Smooth muscle cell (in vitro differentiated cells): ENCODE measurements around the gene LTBP2. TPM values are rescaled to one million over a fixed set of nuclear protein-coding genes. Genes with fewer than 3 reads are reported as not detected.

Source experiments
- DNase-seq: peaks from one replicate; lab custom pipeline; 2025; ENCODE audit not compliant: unreplicated experiment; lab: John Stamatoyannopoulos, UW
- H2AFZ ChIP-seq: fragments of 200-600 bp; sonication (generic); 2 replicates; pipeline ENCODE4 v1.6.0; 2016; ENCODE audit warnings: antibody characterized with exemption, low read depth, mild to moderate bottlenecking
- H3F3A ChIP-seq: fragments of 200-600 bp; sonication (generic); 2 replicates; pipeline ENCODE4 v1.6.0; 2017; ENCODE audit warnings: antibody characterized with exemption, low read depth
- H3K27ac ChIP-seq: fragments of 200-600 bp; sonication (generic); 2 replicates; pipeline ENCODE4 v1.5.1; 2016; ENCODE audit warnings: low read depth, mild to moderate bottlenecking
- H3K27me3 ChIP-seq: fragments of 200-600 bp; sonication (generic); 2 replicates; pipeline ENCODE4 v1.6.1; 2016; ENCODE audit warnings: low read depth, mild to moderate bottlenecking
- H3K36me3 ChIP-seq: fragments of 200-600 bp; sonication (generic); 2 replicates; pipeline ENCODE4 v1.5.1; 2016; ENCODE audit warnings: low read depth
- H3K4me1 ChIP-seq: fragments of 200-600 bp; sonication (generic); 2 replicates; pipeline ENCODE4 v1.5.1; 2016; ENCODE audit warnings: low read depth
- H3K4me2 ChIP-seq: fragments of 200-600 bp; sonication (generic); 2 replicates; pipeline ENCODE4 v1.6.0; 2016; ENCODE audit warnings: mild to moderate bottlenecking
- H3K4me3 ChIP-seq: fragments of 200-600 bp; sonication (generic); 2 replicates; pipeline ENCODE4 v1.5.1; 2016; ENCODE audit warnings: mild to moderate bottlenecking
- H3K79me2 ChIP-seq: fragments of 200-600 bp; sonication (generic); 2 replicates; pipeline ENCODE4 v1.6.0; 2016; ENCODE audit warnings: low read depth, mild to moderate bottlenecking
- H3K9ac ChIP-seq: fragments of 200-600 bp; sonication (generic); 2 replicates; pipeline ENCODE4 v1.6.0; 2016; ENCODE audit warnings: low read depth
- H3K9me3 ChIP-seq: fragments of 200-600 bp; sonication (generic); replicated peaks from 2 replicates; pipeline ENCODE4 v1.5.1; 2016; ENCODE audit warnings: low read depth
- H4K20me1 ChIP-seq: fragments of 200-600 bp; sonication (generic); 2 replicates; pipeline ENCODE4 v1.6.0; 2016; ENCODE audit warnings: low read depth
- WGBS: methylation state at CpG from one replicate; pipeline ENCODE4 v1.1.7; 2016; ENCODE audit warnings: low lambda C conversion rate; 5-methylcytosine and 5-hydroxymethylcytosine counted together
- polyA plus RNA-seq: library from polyadenylated mRNA; unstranded; fragments of >200 nt; fragmentation: Nextera tagmentation; extraction: Ambion mirVana; gene quantifications from 2 replicates; pipeline ENCODE4 v1.2.1, GENCODE V29; 2016
- total RNA-seq: library from RNA; depleted of rRNA; stranded (reverse); fragments of >200 nt; gene quantifications from 2 replicates; pipeline ENCODE4 v1.2.3, GENCODE V29; 2014
- TF ChIP-seq, protein P1 (sequence below): fragments of 200-600 bp; sonication (generic); IDR thresholded peaks from 2 replicates; pipeline ENCODE4 v1.5.1; 2017; ENCODE audit warnings: borderline replicate concordance, mild to moderate bottlenecking, antibody characterized with exemption; ENCODE audit not compliant: insufficient read depth, poor library complexity, severe bottlenecking

LTBP2 gene
- total and polyA plus RNA-seq, 2 experiments from 2014 or later, result 90.1 to 108 TPM

DNA sequence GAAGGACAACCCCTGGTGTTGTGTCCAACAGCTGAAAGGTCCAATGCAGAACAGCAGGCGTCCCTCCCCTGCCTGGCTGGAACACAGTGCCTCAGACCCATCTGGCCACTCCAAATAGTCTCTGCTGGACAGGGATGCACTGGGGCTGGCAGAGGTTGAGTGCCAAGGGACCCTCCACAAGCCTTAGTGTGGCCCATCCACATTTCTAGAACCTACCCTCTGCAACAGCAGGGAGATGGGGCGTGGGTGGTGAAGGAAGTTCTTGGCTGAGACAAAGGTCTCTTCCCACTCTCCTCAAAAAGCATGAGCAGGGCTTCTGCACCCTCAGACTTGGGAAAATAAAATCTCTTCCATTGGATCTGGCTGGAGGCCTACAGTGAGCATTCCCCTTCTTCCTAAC lies 36.5 kb downstream of the LTBP2 start:
- no peak for DNase-seq
- peaks cover 22% of the 10 kb centered on the region for H3F3A ChIP-seq
- H3K27me3 ChIP-seq, result no peaks in the 10 kb centered on the region
- no peaks in the 10 kb centered on the region for H3K9me3 ChIP-seq
- no peak overlapping the region for H3K4me3 ChIP-seq
- H2AFZ ChIP-seq, result no peak overlapping the region
- H3K27ac ChIP-seq, result peak overlapping the region; percentile 96
- TF ChIP-seq, protein P1, sequence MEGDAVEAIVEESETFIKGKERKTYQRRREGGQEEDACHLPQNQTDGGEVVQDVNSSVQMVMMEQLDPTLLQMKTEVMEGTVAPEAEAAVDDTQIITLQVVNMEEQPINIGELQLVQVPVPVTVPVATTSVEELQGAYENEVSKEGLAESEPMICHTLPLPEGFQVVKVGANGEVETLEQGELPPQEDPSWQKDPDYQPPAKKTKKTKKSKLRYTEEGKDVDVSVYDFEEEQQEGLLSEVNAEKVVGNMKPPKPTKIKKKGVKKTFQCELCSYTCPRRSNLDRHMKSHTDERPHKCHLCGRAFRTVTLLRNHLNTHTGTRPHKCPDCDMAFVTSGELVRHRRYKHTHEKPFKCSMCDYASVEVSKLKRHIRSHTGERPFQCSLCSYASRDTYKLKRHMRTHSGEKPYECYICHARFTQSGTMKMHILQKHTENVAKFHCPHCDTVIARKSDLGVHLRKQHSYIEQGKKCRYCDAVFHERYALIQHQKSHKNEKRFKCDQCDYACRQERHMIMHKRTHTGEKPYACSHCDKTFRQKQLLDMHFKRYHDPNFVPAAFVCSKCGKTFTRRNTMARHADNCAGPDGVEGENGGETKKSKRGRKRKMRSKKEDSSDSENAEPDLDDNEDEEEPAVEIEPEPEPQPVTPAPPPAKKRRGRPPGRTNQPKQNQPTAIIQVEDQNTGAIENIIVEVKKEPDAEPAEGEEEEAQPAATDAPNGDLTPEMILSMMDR, result no peak
- peaks cover 32% of the 10 kb centered on the region for H3K4me1 ChIP-seq
- no peaks in the 10 kb centered on the region for H3K79me2 ChIP-seq
- H3K9ac ChIP-seq, result no peak overlapping the region
- H4K20me1 ChIP-seq, result no peaks in the 10 kb centered on the region
- H3K4me2 ChIP-seq, result peak overlapping the region; percentile 73
- WGBS, result 90% methylated on average over 2 of the region's 2 CpGs
- no peaks in the 10 kb centered on the region for H3K36me3 ChIP-seq

- Histone ChIP-seq H3K9ac (peak overlapping the region; percentile 62), H3K4me3 (no peak overlapping the region), H3K36me3 (no peaks in the 10 kb centered on the region), H3K4me1 (peaks cover 40% of the 10 kb centered on the region), H3K27ac (peak overlapping the region; percentile 96), H3K9me3 (no peaks in the 10 kb centered on the region), H4K20me1 (no peaks in the 10 kb centered on the region), H3F3A (peaks cover 25% of the 10 kb centered on the region), H3K79me2 (no peaks in the 10 kb centered on the region), H2AFZ (no peak overlapping the region), H3K27me3 (no peaks in the 10 kb centered on the region), H3K4me2 (peak overlapping the region; percentile 73)
- 61% methylated on average over 6 of the region's 6 CpGs for WGBS
- DNase-seq, result no peak
- TF ChIP-seq, protein P1, result no peak
Measured at GRCh38 chr14:74574706-74575105, 37.3 kb downstream of the LTBP2 start.

- H3K27ac ChIP-seq, result peak overlapping the region; percentile 96
- H3K4me3 ChIP-seq, result no peak overlapping the region
- H3K79me2 ChIP-seq, result peaks cover 5% of the 10 kb centered on the region
- H2AFZ ChIP-seq, result no peak overlapping the region
- peak overlapping the region; percentile 73 for H3K4me2 ChIP-seq
- H3K9me3 ChIP-seq, result no peaks in the 10 kb centered on the region
- 28% methylated on average over 4 of the region's 4 CpGs for WGBS
- peaks cover 46% of the 10 kb centered on the region for H3K4me1 ChIP-seq
- no peaks in the 10 kb centered on the region for H3K27me3 ChIP-seq
- DNase-seq, result no peak
- peak overlapping the region; percentile 62 for H3K9ac ChIP-seq
- H3F3A ChIP-seq, result peaks cover 25% of the 10 kb centered on the region
- no peaks in the 10 kb centered on the region for H4K20me1 ChIP-seq
- TF ChIP-seq, protein P1, result no peak
- no peaks in the 10 kb centered on the region for H3K36me3 ChIP-seq
Measured at GRCh38 chr14:74574090-74574433, 38.0 kb downstream of the LTBP2 start.

DNA sequence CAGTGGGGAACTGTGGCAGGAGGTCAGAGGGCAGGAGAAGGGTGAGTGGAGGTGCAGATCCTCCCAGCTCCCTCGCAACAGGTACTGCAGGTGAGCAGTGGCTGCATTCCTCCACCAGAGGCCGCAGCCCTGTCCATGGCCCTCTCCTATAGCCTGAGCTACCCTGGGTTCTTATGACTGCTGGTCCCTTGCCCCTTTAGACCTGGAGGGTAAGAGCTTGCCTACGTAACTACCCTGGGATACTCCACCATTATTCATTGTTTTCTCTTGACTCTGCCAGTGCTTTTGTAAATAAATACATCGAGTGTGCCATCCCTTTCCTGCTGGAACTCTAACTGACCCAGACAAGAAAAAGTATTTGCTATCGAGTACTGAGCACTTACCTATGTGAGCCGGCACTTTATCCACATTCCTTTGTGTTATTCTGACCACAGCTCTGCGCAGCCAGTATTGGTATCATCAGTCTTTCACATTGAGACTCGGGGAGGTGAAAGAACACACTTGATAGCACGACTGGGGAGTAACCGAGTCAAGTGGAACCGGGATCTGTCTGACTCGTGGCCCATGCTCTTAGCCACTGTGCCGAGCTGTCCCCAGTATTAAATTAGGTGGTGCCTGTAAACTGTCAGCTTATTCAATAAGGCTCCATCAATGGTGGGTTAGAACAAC lies 38.5 kb downstream of the LTBP2 start:
- Histone ChIP-seq H3K79me2 (peaks cover 5% of the 10 kb centered on the region), H4K20me1 (no peaks in the 10 kb centered on the region), H3K9me3 (no peaks in the 10 kb centered on the region), H3K27ac (peak overlapping the region; percentile 96), H3K9ac (peak overlapping the region; percentile 62), H3K4me3 (no peak overlapping the region), H3K36me3 (no peaks in the 10 kb centered on the region), H3F3A (peaks cover 27% of the 10 kb centered on the region), H2AFZ (no peak overlapping the region), H3K27me3 (no peaks in the 10 kb centered on the region), H3K4me1 (peaks cover 46% of the 10 kb centered on the region), H3K4me2 (peak overlapping the region; percentile 73)
- TF ChIP-seq, protein P1, result no peak
- no peak for DNase-seq
- WGBS, result 54% methylated on average over 13 of the region's 13 CpGs
